Measurements from ENCODE around the gene GON4L. TPM values are rescaled to one million over a fixed set of nuclear protein-coding genes. Genes with fewer than 3 reads are reported as not detected.

Gene GON4L
- total and polyA plus RNA-seq, 2 of the 4 experiments (the other 2 are of a cell fraction), result 21.2 to 30.3 TPM

GRCh38 chr1:155761736-155762405, 95.1 kb downstream of the GON4L start:
- CTCF ChIA-PET, result no interaction called here
- no peak overlapping the region for H2AK5ac ChIP-seq (ENCODE audit: low read depth, low read length)
- DNase-seq, result no peak
- dilution Hi-C loops (cut with HindIII; ENCODE audit: low sequenced_read_pairs, unreplicated experiment), result no loop called here
- no peak overlapping the region for H3K9ac ChIP-seq (ENCODE audit: low read depth, low read length)
- no peaks in the 10 kb centered on the region for H3K9me3 ChIP-seq (ENCODE audit: control insufficient read depth, insufficient read depth, low read length)
- H3K9me1 ChIP-seq (ENCODE audit: insufficient read depth, low read length), result peaks cover 6% of the 10 kb centered on the region; the same call in 1 of the 2 replicates
- 100% methylated on average over 2 of the region's 11 CpGs; no CpG with 5 or more reads in 1 of the 2 experiments for WGBS, 2 experiments (ENCODE audit: extremely low coverage in 2 of 2, insufficient read length in 1 of 2)
- H4K91ac ChIP-seq (ENCODE audit: insufficient read depth, low read depth, low read length), result no peak overlapping the region
- H3K4me3 ChIP-seq (ENCODE audit: insufficient read depth, low read depth, low read length), result no peak overlapping the region
- H2AK9ac ChIP-seq (replicated peaks; ENCODE audit: low read depth, low read length, poor library complexity), result no peak overlapping the region
- no peak overlapping the region for H3K4me2 ChIP-seq (ENCODE audit: low read depth, low read length)
- H3K23ac ChIP-seq (ENCODE audit: low read depth, low read length), result no peak overlapping the region
- in situ Hi-C loops (cut with MboI; ENCODE audit: low sequenced_read_pairs), result no loop called here
- no peak overlapping the region for H2BK120ac ChIP-seq (ENCODE audit: low read depth, low read length)
- H3K27me3 ChIP-seq (ENCODE audit: control insufficient read depth, insufficient read depth, low read length), result no peaks in the 10 kb centered on the region
- H4K5ac ChIP-seq (ENCODE audit: low read depth, low read length), result no peak overlapping the region
- no peak for ATAC-seq (ENCODE audit: low read depth)
- TF ChIP-seq SMC3 (IDR thresholded peaks at IDR 0.05; ENCODE audit: low read depth, low read length) (no peak), RFX5 (IDR thresholded peaks at IDR 0.05; ENCODE audit: low read depth, low read length) (no peak), FOS (IDR thresholded peaks at IDR 0.05; ENCODE audit: low read depth, low read length) (no peak), CTCF (conservative IDR thresholded peaks at IDR 0.05; ENCODE audit: low read depth, low read length) (no peak), RAD21 (IDR thresholded peaks at IDR 0.05; ENCODE audit: low read length) (no peak), CEBPB (IDR thresholded peaks at IDR 0.05; ENCODE audit: low read depth, low read length) (no peak), MAFK (IDR thresholded peaks at IDR 0.05; ENCODE audit: low read depth, low read length) (no peak), RCOR1 (IDR thresholded peaks at IDR 0.05; ENCODE audit: insufficient replicate concordance, low read length) (no peak), MAZ (IDR thresholded peaks at IDR 0.05; ENCODE audit: borderline replicate concordance, low read depth, low read length) (no peak)
- POLR2A ChIA-PET (ENCODE audit: unreplicated experiment), result interaction anchor here (0.6 kb wide), 1 partner anchor 148 kb away, joined by 6 read pairs; no protein-coding TSS in a partner anchor
- no TSS peak for BruUV-seq (replicated peaks)
- H4K20me1 ChIP-seq (ENCODE audit: insufficient read depth, low read length), result no peaks in the 10 kb centered on the region
- no peak overlapping the region for H2BK20ac ChIP-seq (ENCODE audit: low read depth, low read length)
- peaks cover 3% of the 10 kb centered on the region for H3K4me1 ChIP-seq (ENCODE audit: control insufficient read depth, insufficient read depth, low read length)
- no peak overlapping the region for H2BK5ac ChIP-seq (ENCODE audit: low read depth, low read length, poor library complexity, severe bottlenecking)
- H4K8ac ChIP-seq (ENCODE audit: low read depth in 2 of 2, low read length in 2 of 2), result no peak overlapping the region
- no peak overlapping the region for H3K27ac ChIP-seq (ENCODE audit: insufficient read depth, low read length)
- peaks cover 0 to 31% of the 10 kb centered on the region in 2 experiments; a peak in 3 of 4 replicates for H3K79me1 ChIP-seq (ENCODE audit: low read depth in 1 of 2, low read length in 2 of 2)
- no peak overlapping the region for H3K4ac ChIP-seq (ENCODE audit: low read depth, low read length)
- intact Hi-C loops (cut with micrococcal nuclease), result no loop called here
- H3K36me3 ChIP-seq (ENCODE audit: control insufficient read depth, insufficient read depth, low read length), result peaks cover 50% of the 10 kb centered on the region
- no peak overlapping the region for H3K14ac ChIP-seq (replicated peaks; ENCODE audit: low read depth, low read length)
- H2BK15ac ChIP-seq (ENCODE audit: low read depth, low read length), result no peak overlapping the region
- no peak overlapping the region for H3K18ac ChIP-seq (ENCODE audit: low read depth, low read length)
- H3K56ac ChIP-seq (ENCODE audit: extremely low read depth, insufficient read depth, low read length), result no peak overlapping the region
- no peak overlapping the region for H2AFZ ChIP-seq (replicated peaks; ENCODE audit: low read length, poor library complexity)

Measured in IMR-90 (cell line).